ENCODE results near the gene RHOA.

The RHOA gene

GRCh38 chr3:49313896-49314688 is 97.7 kb downstream of the RHOA start:
- DNase-seq: no peak

GRCh38 chr3:49311283-49311682 is 100.5 kb downstream of the RHOA start:
- no peak for DNase-seq

GRCh38 chr3:49310677-49311076 is 101.1 kb downstream of the RHOA start:
- DNase-seq: no peak

Data from NCI-H2081 (cell line).